ENCODE measurements around the gene ARIH2.

- TF ChIP-seq CTCF (IDR thresholded peaks at IDR 0.05) (no peak), POLR2A (IDR thresholded peaks at IDR 0.05; ENCODE audit: low read depth) (no peak)
Observed at GRCh38 chr3:48945432-48945831, 26.8 kb downstream of the ARIH2 start.

All from esophagus muscularis mucosa (tissue), 3 donors.